Thyroid gland (tissue), 4 donors: ENCODE data around the gene BIK. TPM values are rescaled to one million over a fixed set of nuclear protein-coding genes. Genes with fewer than 3 reads are reported as not detected.

Source experiments
- DNase-seq, 2 donors: peaks; one replicate each; pipeline ENCODE4 v3.0.0-alpha.2; 2019
- H3K27ac ChIP-seq, 3 donors: fragments of 200-600 bp; sonication (generic); 1 replicate in 2 of 3; 2 replicates in 1 of 3; pipeline ENCODE4 v1.5.1; 2016 to 2019; ENCODE audit warnings: mild to moderate bottlenecking in 1 of 3, moderate library complexity in 1 of 3
- H3K27me3 ChIP-seq: fragments of 200-600 bp; sonication (generic); one replicate; pipeline ENCODE4 v1.5.1; 2019
- H3K36me3 ChIP-seq, 2 donors: fragments of 200-600 bp; sonication (generic); one replicate each; pipeline ENCODE4 v1.5.1; 2016 to 2019
- H3K4me1 ChIP-seq, 2 donors: fragments of 200-600 bp; sonication (generic); one replicate each; pipeline ENCODE4 v1.5.1; 2017 to 2019
- H3K4me3 ChIP-seq, 3 donors: fragments of 200-600 bp; sonication (generic); replicated peaks in 1 of 3; 1 replicate in 2 of 3; 2 replicates in 1 of 3; pipeline ENCODE4 v1.5.1; 2016; ENCODE audit warnings: mild to moderate bottlenecking in 1 of 3
- H3K9me3 ChIP-seq: fragments of 200-600 bp; sonication (generic); one replicate; pipeline ENCODE4 v1.5.1; 2017
- POLR2A ChIP-seq, 2 donors: fragments of 450-650 bp; IDR thresholded peaks; one replicate each; pipeline ENCODE4 v1.6.1; 2017; ENCODE audit warnings: antibody characterized with exemption in 2 of 2, mild to moderate bottlenecking in 2 of 2, moderate library complexity in 1 of 2
- WGBS, 2 donors: methylation state at CpG; one replicate each; pipeline ENCODE4 v1.1.5; 2017; 5-methylcytosine and 5-hydroxymethylcytosine counted together
- intact Hi-C: fragments of 100-400 bp; cut with DNase I; formaldehyde crosslinking; loops from one replicate; pipeline ENCODE4 v1.15.1; 2023
- total RNA-seq, 4 donors: library from RNA; depleted of rRNA; stranded (reverse); fragments of >200 nt; gene quantifications; one replicate each; pipeline ENCODE4 v1.2.3, GENCODE V29; 2016
- TF ChIP-seq, protein P1 (sequence below), 6 experiments: fragments of 200-600 bp in 3 of 6; fragments of 450-650 bp in 3 of 6; sonication (generic) in 3 of 6; IDR thresholded peaks; one replicate each; pipeline ENCODE4 v1.5.1; 2016 to 2019; ENCODE audit warnings: antibody characterized with exemption in 6 of 6, mild to moderate bottlenecking in 2 of 6, inconsistent platforms in 1 of 6, moderate library complexity in 1 of 6

BIK gene
- total RNA-seq, 4 donors from 2014 or later: 4.1 to 12.1 (median 5.7) TPM

DNA sequence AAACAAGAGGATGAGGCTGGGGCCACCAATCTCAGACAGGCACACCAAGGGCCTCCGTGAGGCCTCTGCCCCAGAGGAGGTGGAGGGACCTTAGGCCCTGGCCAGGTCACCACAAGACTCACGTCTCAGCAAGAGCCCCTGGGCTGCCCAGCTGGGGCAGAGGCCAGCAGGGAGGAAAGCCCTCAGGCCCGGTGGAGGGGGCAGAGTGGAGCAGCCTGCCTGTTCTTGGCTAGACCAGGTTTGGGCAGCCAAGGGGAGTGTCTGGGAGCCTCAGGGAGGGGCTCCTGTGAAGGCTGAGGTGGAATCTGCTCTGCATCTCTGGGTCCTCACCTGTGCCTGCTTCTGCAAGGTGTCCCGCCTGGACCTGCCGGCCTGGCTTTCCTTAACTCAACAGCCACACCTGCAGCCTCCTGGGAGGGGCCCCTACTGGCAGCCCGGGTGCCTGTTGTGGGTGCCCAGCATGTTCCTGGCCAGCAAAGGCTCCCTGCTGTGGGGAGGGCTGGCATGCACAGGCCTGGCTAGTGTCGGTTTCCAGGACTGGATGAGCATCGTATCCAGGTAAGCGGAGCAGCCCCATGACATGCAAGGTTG, 64.5 kb downstream of the BIK start:
- no peak overlapping the region for H3K27ac ChIP-seq
- H3K4me3 ChIP-seq: no peak overlapping the region
- no peak for TF ChIP-seq POLR2A (IDR thresholded peaks at IDR 0.05)
- TF ChIP-seq, protein P1, sequence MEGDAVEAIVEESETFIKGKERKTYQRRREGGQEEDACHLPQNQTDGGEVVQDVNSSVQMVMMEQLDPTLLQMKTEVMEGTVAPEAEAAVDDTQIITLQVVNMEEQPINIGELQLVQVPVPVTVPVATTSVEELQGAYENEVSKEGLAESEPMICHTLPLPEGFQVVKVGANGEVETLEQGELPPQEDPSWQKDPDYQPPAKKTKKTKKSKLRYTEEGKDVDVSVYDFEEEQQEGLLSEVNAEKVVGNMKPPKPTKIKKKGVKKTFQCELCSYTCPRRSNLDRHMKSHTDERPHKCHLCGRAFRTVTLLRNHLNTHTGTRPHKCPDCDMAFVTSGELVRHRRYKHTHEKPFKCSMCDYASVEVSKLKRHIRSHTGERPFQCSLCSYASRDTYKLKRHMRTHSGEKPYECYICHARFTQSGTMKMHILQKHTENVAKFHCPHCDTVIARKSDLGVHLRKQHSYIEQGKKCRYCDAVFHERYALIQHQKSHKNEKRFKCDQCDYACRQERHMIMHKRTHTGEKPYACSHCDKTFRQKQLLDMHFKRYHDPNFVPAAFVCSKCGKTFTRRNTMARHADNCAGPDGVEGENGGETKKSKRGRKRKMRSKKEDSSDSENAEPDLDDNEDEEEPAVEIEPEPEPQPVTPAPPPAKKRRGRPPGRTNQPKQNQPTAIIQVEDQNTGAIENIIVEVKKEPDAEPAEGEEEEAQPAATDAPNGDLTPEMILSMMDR (IDR thresholded peaks at IDR 0.05): no peak
- no peaks in the 10 kb centered on the region for H3K9me3 ChIP-seq
- DNase-seq: no peak
- no peaks in the 10 kb centered on the region for H3K27me3 ChIP-seq
- intact Hi-C loops: no loop called here
- WGBS, 2 donors: 96 to 98% methylated on average over 4 to 7 of the region's 9 CpGs
- no peaks in the 10 kb centered on the region for H3K4me1 ChIP-seq
- peaks cover 26 to 35% of the 10 kb centered on the region in 2 donors for H3K36me3 ChIP-seq

DNA sequence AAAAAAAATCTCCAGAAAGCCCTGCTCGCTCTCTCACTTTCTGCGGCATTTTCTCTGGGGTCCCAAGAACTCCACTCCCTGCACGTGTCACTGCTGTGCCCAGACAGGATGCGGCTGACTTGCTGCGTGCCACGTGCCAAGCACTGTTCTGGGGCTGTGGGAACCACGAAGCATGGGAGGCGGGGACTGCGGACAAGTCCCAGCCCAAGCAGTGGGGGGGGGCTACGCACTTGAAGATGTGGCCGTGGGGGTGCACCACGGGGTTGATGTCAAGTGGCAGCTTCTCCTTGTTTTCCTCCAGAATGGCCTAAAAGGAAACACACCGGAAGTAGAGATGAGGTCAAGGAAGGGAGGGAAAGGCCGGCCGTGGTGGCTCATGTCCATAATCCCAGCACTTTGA, 65.5 kb downstream of the BIK start:
- H3K9me3 ChIP-seq: no peaks in the 10 kb centered on the region
- no peaks in the 10 kb centered on the region for H3K4me1 ChIP-seq
- H3K36me3 ChIP-seq: peaks cover 26 to 32% of the 10 kb centered on the region in 2 donors
- WGBS, 2 donors: 84 to 87% methylated on average over 15 of the region's 15 CpGs
- DNase-seq: no peak
- intact Hi-C loops: no loop called here
- no peak overlapping the region for H3K27ac ChIP-seq
- TF ChIP-seq, protein P1 (IDR thresholded peaks at IDR 0.05): no peak
- TF ChIP-seq POLR2A (IDR thresholded peaks at IDR 0.05): no peak
- no peak overlapping the region for H3K4me3 ChIP-seq
- no peaks in the 10 kb centered on the region for H3K27me3 ChIP-seq

DNA sequence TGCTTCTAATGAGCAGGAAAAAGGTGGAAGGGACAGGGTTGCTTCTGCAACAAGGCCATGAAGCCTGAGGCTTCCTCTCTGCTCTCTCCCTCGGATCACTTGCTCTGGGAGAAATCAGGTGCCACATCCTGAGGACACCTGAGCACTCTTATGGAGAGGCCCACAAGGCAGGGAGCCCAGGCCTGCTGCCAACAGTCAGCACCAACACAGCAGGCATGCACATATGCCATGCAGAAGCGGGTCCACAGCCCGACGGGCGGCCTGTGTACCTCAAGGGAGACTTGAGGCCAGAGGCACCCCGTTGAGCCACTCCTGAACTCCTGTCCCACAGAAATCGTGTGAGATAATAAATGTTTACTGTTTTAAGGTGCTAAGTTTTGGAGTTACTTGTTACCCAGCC, 66.9 kb downstream of the BIK start:
- Histone ChIP-seq H3K4me1 (no peaks in the 10 kb centered on the region), H3K9me3 (no peaks in the 10 kb centered on the region), H3K4me3 (no peak overlapping the region), H3K36me3 (peaks cover 21 to 22% of the 10 kb centered on the region in 2 donors), H3K27ac (no peak overlapping the region), H3K27me3 (no peaks in the 10 kb centered on the region)
- 63 to 70% methylated on average over 6 to 7 of the region's 7 CpGs for WGBS, 2 donors
- intact Hi-C loops: no loop called here
- peak; percentile 51 to 56 for DNase-seq
- no peak for TF ChIP-seq POLR2A (IDR thresholded peaks at IDR 0.05)
- TF ChIP-seq, protein P1 (IDR thresholded peaks at IDR 0.05): no peak

Other genes with a start within 250 kb of the BIK start
- gene PACSIN2, start 95.6 kb upstream of the BIK start, total RNA-seq: 10 to 100 TPM; 75.4 to 90.1 (median 87.9) TPM
- 10 to 100 TPM in 1 of 4 donors, 1 to 10 TPM in 3; 4.4 to 11.4 (median 5.8) TPM for gene TTLL1, start 21.4 kb upstream of the BIK start, total RNA-seq
- gene MCAT, start 32.6 kb downstream of the BIK start, total RNA-seq: 10 to 100 TPM; 28.4 to 48.5 (median 38.3) TPM
- 100 to 1,000 TPM in 3 of 4 donors, 10 to 100 TPM in 1; 87.4 to 234 (median 170) TPM for gene TSPO, start 40.8 kb downstream of the BIK start, total RNA-seq
- 10 to 100 TPM; 20.0 to 35.2 (median 28.6) TPM for gene TTLL12, start 76.4 kb downstream of the BIK start, total RNA-seq
- 1 to 10 TPM in 2 of 4 donors, under 1 TPM in 2; 0.78 to 3.5 (median 0.95) TPM for gene SCUBE1, start 232.6 kb downstream of the BIK start, total RNA-seq